AG04449 (cell line): Measurements from ENCODE around the gene SELPLG.

ENCODE experiments used
- CTCF ChIA-PET: fragments of 350-600 bp; formaldehyde crosslinking; extraction: SDS; loops from one replicate; lab custom pipeline; 2021; ENCODE audit warnings: antibody characterized with exemption; lab: Yijun Ruan, JAX
- POLR2A ChIA-PET: fragments of 400-600, 350-600 bp; formaldehyde crosslinking; extraction: SDS; loops from one replicate; lab custom pipeline; 2020; ENCODE audit warnings: antibody characterized with exemption, inconsistent platforms; lab: Yijun Ruan, JAX
- DNase-seq: peaks from one replicate; pipeline ENCODE4 v3.0.0-alpha.2; 2010; ENCODE audit warnings: low read depth, low spot score
- H3K4me3 ChIP-seq: 2 replicates; pipeline ENCODE4 v1.5.1; 2011; ENCODE audit warnings: low read depth, mild to moderate bottlenecking, control low read depth, low read length
- TF ChIP-seq, protein P1 (sequence below): IDR thresholded peaks from one replicate; pipeline ENCODE4 v1.5.1; 2011; ENCODE audit warnings: mild to moderate bottlenecking, moderate library complexity, low read length, control low read depth, inconsistent platforms; ENCODE audit not compliant: insufficient read depth; ENCODE audit errors: missing control alignments

The SELPLG gene

GRCh38 chr12:108598553-108599250 lies 35.0 kb downstream of the SELPLG start:
- no peak for DNase-seq
- TF ChIP-seq, protein P1, sequence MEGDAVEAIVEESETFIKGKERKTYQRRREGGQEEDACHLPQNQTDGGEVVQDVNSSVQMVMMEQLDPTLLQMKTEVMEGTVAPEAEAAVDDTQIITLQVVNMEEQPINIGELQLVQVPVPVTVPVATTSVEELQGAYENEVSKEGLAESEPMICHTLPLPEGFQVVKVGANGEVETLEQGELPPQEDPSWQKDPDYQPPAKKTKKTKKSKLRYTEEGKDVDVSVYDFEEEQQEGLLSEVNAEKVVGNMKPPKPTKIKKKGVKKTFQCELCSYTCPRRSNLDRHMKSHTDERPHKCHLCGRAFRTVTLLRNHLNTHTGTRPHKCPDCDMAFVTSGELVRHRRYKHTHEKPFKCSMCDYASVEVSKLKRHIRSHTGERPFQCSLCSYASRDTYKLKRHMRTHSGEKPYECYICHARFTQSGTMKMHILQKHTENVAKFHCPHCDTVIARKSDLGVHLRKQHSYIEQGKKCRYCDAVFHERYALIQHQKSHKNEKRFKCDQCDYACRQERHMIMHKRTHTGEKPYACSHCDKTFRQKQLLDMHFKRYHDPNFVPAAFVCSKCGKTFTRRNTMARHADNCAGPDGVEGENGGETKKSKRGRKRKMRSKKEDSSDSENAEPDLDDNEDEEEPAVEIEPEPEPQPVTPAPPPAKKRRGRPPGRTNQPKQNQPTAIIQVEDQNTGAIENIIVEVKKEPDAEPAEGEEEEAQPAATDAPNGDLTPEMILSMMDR = no peak
- ChIA-PET POLR2A (no interaction called here), CTCF (interaction anchor here (1.1 to 6.8 kb wide), 6 partner anchors 9 to 205 kb away, joined by 3 to 60 read pairs (median 4); no protein-coding TSS in a partner anchor)
- peak overlapping the region; percentile 76 for H3K4me3 ChIP-seq

DNA sequence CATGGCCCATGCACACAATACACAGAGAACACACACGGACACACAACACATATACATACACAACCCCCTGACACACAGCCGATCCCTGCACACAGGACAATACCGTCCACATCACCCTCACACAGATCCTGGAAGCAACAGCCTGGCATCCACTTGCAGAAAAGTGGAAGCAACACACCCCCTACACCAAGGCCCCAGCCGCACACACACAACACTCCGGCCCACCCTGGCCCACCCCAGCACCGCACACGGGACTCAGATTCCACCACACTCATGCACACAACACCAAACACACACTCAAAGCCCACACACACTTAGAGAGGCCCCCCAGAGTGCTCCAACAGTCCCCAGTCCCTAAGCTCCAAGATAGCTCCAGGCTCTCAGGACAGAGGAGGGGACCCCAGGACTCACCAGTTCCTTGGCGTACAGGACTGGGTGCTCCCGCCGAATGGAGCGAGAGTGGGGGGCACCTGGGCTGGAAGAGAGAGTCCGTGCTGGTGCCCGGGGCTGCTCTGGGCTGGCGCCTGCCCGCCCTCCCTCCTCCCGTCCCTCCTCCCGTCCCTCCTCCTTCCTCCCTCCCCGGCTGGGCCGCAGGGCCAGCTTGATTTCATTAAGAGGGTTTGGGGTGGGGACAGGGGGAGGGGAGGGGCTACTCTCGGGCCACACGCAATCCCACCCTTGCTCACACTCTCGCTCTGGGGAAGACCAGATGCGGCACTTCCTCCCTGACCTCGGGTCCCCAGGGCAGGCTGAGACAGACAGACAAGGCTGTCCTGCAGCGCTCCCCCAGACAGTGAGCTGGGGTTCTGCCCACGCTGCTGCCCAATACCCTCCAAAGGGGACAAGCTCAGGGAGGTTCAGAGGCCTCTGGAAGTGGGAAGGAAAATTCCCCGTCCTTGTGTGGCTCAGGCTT lies 35.9 kb downstream of the SELPLG start, which contains the start of gene TMEM119:
TMEM119 (minus strand) TSS at position 526 of the 913 bp plus-strand sequence. CDS start 5,701 bp downstream, outside the sequence.
- peak within 1 kb of the TSS; percentile 76 for H3K4me3 ChIP-seq
- POLR2A ChIA-PET = interaction anchor here (0.5 to 0.8 kb wide), 2 partner anchors 21 to 204 kb away, joined by 3 read pairs; no protein-coding TSS in a partner anchor
- TF ChIP-seq, protein P1 = no peak
- no peak for DNase-seq
- CTCF ChIA-PET = interaction anchor here (1.1 to 6.8 kb wide), 7 partner anchors 10 to 206 kb away, joined by 3 to 60 read pairs (median 5); no protein-coding TSS in a partner anchor

GRCh38 chr12:108596854-108597558 lies 36.7 kb downstream of the SELPLG start:
- H3K4me3 ChIP-seq = peak overlapping the region; percentile 76
- ChIA-PET POLR2A (interaction anchor here (0.8 kb wide), 1 partner anchor 20 kb away, joined by 3 read pairs; no protein-coding TSS in a partner anchor), CTCF (interaction anchor here (1.8 to 6.8 kb wide), 3 partner anchors 14 to 26 kb away, joined by 5 to 60 read pairs (median 5); no protein-coding TSS in a partner anchor)
- DNase-seq = no peak
- TF ChIP-seq, protein P1 = no peak

DNA sequence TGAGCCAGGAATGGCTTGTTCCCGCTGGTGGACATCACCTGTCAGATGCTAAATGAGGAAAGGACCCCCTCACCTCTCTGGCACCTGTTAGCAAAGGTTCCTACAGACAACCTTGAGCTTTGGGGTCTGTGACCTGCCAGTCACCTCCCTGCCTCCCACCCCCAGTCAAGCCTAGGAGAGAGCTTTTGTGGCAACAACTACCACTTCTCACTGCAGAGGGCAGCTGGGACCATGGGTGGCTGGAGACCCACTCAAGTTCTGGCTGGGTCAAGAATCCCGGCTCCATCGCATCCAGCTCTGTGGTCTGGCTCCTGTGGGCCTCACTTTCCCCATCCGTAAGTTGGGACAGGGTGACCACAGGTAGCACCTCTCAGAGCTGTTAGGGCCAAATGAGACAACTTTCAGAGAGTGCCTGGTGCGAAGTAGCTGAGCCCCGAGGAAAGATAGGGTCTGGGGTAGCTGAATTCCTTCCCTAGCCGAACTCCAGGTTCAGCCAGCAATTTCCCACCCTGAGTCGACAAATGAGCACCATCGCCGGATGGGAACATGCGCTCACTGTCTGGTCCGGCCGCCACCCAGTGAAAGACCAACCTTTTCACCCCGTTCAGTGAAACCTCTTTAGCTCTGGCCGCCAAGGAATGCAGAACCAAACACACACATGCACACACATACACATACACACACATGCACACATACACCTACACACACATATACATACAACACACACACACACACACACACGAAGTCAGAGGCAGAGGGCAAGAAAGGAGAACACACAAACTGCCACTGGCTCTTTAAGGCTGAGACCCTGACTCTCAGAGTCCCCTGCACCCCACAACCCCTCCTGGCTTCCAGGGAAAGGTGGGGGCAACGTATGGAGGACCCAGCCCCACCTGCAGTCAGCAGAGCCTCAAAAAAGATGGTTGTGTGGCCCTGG lies 37.7 kb downstream of the SELPLG start:
- TF ChIP-seq, protein P1 = no peak
- ChIA-PET POLR2A (interaction anchor here (1.1 kb wide), 1 partner anchor 10 kb away, joined by 3 read pairs; no protein-coding TSS in a partner anchor), CTCF (interaction anchor here (0.7 to 6.8 kb wide), 5 partner anchors 10 to 22 kb away, joined by 3 to 60 read pairs (median 4); no protein-coding TSS in a partner anchor)
- H3K4me3 ChIP-seq = peak overlapping the region; percentile 76
- no peak for DNase-seq
